Keratinocyte (primary cell): ENCODE data around the gene ANXA11.

Experiments used
- EZH2 ChIP-seq: IDR thresholded peaks from one replicate; pipeline ENCODE4 v1.6.1; 2012; ENCODE audit warnings: inconsistent platforms, mild to moderate bottlenecking, low read length, moderate library complexity
- TF ChIP-seq, protein P1 (sequence below), 3 experiments: IDR thresholded peaks in 1 of 3; conservative IDR thresholded peaks in 1 of 3; optimal IDR thresholded peaks in 1 of 3; 2 replicates in 2 of 3; 3 replicates in 1 of 3; pipeline versions ENCODE3 to v1.5.1; 2011; ENCODE audit warnings: low read length in 3 of 3, mild to moderate bottlenecking in 3 of 3, moderate library complexity in 2 of 3, control low read depth in 1 of 3, inconsistent platforms in 1 of 3; ENCODE audit not compliant: insufficient read depth in 2 of 3; ENCODE audit errors: extremely low read depth in 1 of 3

DNA sequence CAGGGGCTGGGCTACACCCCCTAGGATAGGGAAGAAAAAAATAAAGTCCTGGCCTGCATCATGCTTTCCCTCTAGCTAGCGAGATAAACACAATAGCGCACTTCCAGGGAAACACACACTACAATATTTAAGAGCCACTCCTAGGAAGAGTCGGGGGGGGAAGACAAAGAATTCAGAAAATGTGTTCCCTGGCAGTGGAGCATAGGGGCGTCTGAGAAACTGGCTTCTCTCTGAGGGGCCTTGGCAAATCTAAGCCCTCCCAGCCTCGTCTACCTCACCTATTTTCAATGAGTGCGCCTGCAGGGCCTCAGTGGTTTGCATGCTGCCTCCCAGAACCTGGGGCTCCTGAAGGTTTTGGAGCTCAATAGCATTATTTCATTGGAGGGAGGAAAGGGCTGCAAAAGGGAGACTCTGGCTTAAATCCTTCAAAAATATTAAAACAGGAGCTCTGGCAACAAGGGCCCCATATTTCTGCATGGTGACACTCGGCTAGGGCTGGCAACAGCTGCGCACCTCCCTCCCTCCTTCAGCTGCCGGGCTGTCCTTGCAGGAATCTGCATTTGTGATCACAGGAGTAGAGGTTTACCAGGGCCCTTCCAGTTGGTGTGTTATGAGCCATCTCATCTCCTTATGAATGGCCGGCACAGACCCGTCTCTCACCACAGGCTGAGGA, 10.8 kb downstream of the ANXA11 start:
- TF ChIP-seq, protein P1, sequence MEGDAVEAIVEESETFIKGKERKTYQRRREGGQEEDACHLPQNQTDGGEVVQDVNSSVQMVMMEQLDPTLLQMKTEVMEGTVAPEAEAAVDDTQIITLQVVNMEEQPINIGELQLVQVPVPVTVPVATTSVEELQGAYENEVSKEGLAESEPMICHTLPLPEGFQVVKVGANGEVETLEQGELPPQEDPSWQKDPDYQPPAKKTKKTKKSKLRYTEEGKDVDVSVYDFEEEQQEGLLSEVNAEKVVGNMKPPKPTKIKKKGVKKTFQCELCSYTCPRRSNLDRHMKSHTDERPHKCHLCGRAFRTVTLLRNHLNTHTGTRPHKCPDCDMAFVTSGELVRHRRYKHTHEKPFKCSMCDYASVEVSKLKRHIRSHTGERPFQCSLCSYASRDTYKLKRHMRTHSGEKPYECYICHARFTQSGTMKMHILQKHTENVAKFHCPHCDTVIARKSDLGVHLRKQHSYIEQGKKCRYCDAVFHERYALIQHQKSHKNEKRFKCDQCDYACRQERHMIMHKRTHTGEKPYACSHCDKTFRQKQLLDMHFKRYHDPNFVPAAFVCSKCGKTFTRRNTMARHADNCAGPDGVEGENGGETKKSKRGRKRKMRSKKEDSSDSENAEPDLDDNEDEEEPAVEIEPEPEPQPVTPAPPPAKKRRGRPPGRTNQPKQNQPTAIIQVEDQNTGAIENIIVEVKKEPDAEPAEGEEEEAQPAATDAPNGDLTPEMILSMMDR (optimal IDR thresholded peaks at IDR 0.05 in 1 of 3, IDR thresholded peaks at IDR 0.05 in 1 of 3, conservative IDR thresholded peaks at IDR 0.05 in 1 of 3; ENCODE audit: extremely low read depth in 1 of 3, insufficient read depth in 2 of 3, low read length in 3 of 3) = no peak
- TF ChIP-seq EZH2 = no peak
